ENCODE results near the gene GPD1L. TPM values are rescaled to one million over a fixed set of nuclear protein-coding genes. Genes with fewer than 3 reads are reported as not detected.
A peak's percentile ranks its signal among the peaks of the same experiment; 100 is the strongest.

Gene GPD1L
- total RNA-seq, 3 donors from 2014 or later, result 56.3 to 66.6 (median 58.3) TPM

DNA sequence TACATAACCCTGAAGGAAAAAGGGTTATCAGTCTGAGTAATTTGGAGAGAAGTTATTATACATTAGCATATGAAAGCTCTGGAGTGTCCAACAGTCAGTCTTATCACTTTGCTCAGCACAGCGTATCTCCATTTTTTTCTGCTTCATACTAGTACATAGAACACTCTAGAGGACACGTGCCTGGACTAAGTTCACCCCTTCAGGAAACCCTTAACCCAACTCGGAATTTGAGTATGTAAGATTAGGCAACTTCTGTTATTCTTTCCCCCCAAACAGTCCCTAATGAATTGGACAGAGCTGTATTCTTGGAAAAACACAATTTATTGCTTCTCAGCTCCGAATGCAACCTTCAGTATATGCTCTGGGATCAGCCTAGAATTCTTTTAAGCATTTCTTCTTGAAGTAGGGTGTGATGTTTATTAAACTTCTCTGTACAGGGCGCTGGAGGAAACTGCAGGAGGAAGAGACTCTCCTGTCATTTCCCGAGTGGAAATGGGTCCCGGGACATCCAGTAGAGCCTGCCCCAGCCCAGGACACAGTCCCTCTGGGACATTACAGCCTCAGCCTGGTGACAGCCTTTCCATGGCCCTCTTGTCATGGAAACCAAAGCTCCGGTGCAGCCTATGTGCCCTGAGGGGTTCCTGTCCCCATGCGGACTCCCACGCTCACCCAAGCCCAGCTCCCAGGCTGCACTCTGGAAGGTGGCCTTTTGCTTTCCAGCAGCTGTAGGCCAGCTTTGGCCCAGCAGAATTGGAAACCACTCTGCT is 94.8 kb downstream of the GPD1L start:
- no peak for DNase-seq (ENCODE audit: low spot score in 2 of 2)
- intact Hi-C loops (cut with DNase I; ENCODE audit: low total_unique reads), result no loop called here
- H3K9me3 ChIP-seq, result no peaks in the 10 kb centered on the region
- peak overlapping the region in 1 of 2 donors; percentile 69 for H3K27ac ChIP-seq
- no peak overlapping the region for H3K4me3 ChIP-seq
- no peaks in the 10 kb centered on the region for H3K27me3 ChIP-seq
- no peaks in the 10 kb centered on the region for H3K36me3 ChIP-seq
- H3K4me1 ChIP-seq, result no peaks in the 10 kb centered on the region
- TF ChIP-seq POLR2AphosphoS5 (IDR thresholded peaks at IDR 0.05) (no peak), POLR2A (IDR thresholded peaks at IDR 0.05) (no peak)
- TF ChIP-seq, protein P1, sequence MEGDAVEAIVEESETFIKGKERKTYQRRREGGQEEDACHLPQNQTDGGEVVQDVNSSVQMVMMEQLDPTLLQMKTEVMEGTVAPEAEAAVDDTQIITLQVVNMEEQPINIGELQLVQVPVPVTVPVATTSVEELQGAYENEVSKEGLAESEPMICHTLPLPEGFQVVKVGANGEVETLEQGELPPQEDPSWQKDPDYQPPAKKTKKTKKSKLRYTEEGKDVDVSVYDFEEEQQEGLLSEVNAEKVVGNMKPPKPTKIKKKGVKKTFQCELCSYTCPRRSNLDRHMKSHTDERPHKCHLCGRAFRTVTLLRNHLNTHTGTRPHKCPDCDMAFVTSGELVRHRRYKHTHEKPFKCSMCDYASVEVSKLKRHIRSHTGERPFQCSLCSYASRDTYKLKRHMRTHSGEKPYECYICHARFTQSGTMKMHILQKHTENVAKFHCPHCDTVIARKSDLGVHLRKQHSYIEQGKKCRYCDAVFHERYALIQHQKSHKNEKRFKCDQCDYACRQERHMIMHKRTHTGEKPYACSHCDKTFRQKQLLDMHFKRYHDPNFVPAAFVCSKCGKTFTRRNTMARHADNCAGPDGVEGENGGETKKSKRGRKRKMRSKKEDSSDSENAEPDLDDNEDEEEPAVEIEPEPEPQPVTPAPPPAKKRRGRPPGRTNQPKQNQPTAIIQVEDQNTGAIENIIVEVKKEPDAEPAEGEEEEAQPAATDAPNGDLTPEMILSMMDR (IDR thresholded peaks at IDR 0.05), result no peak

DNA sequence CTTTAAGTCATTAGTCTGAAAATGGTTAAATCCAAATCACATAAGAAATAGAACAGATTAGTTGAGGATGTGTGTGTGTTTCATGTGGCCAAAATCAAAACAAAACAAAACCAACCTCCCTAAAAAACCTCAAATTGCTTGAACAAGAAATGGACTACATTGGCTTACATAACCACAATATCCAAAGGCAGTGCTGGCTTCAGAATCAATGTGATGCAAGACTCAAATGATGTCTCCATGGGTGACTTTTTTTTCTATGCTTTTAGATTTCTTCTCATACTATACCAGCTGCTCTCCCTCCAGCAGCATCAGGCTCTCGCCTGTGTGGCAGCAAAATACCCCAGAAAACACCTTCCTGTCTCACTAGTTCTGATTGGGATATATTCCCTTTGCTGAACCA is 96.1 kb downstream of the GPD1L start:
- DNase-seq (ENCODE audit: low spot score in 2 of 2), result no peak
- Histone ChIP-seq H3K27ac (no peak overlapping the region), H3K9me3 (no peaks in the 10 kb centered on the region), H3K4me1 (no peaks in the 10 kb centered on the region), H3K36me3 (no peaks in the 10 kb centered on the region), H3K4me3 (no peak overlapping the region), H3K27me3 (no peaks in the 10 kb centered on the region)
- TF ChIP-seq, protein P1 (IDR thresholded peaks at IDR 0.05), result no peak
- TF ChIP-seq POLR2AphosphoS5 (IDR thresholded peaks at IDR 0.05) (no peak), POLR2A (IDR thresholded peaks at IDR 0.05) (no peak)
- intact Hi-C loops (cut with DNase I; ENCODE audit: low total_unique reads), result no loop called here

DNA sequence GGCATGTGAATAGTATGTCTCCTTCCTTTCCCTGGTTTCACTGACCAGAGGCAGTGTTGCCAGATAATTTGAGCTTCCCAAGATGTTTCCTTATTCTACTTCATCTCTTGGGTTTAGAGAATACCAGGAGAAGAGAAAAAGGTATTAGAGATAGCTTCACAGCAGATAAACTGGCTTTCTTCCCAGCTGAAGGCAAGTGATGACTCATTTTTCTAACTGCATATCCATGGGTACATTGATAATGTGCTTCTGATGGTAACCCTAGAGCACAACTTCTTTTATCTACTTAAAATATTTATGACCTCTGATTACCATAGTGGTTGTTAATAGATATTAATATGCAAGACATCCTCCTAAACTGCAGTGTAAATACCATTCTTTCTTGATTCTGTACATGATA is 97.4 kb downstream of the GPD1L start:
- Histone ChIP-seq H3K27me3 (no peaks in the 10 kb centered on the region), H3K4me1 (no peaks in the 10 kb centered on the region), H3K27ac (no peak overlapping the region), H3K4me3 (no peak overlapping the region), H3K36me3 (no peaks in the 10 kb centered on the region), H3K9me3 (no peaks in the 10 kb centered on the region)
- TF ChIP-seq POLR2A (IDR thresholded peaks at IDR 0.05) (no peak), POLR2AphosphoS5 (IDR thresholded peaks at IDR 0.05) (no peak)
- TF ChIP-seq, protein P1 (IDR thresholded peaks at IDR 0.05), result no peak
- intact Hi-C loops (cut with DNase I; ENCODE audit: low total_unique reads), result no loop called here
- no peak for DNase-seq (ENCODE audit: low spot score in 2 of 2)

DNA sequence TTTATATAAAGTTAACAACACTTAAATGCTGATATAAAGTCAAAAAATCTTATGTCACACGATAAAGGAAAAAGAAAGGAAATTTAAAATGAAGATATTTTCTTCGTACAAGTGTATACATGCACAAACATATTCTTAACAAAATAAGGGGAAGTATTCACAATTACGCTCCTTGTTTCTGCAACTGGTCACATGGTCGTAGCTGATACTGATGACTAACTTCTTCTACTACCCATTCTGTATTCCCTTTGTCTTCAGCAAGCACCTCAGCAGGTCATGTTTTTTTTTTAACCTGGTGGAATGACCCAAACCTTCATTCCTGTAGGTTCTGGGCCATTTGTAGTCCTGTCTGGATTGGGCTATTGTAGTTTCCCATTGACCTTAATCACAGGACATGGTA is 102.0 kb downstream of the GPD1L start:
- H3K9me3 ChIP-seq, result no peaks in the 10 kb centered on the region
- DNase-seq (ENCODE audit: low spot score in 2 of 2), result no peak
- no peak for TF ChIP-seq POLR2A (IDR thresholded peaks at IDR 0.05)
- TF ChIP-seq, protein P1 (IDR thresholded peaks at IDR 0.05), result no peak
- no peak for TF ChIP-seq POLR2AphosphoS5 (IDR thresholded peaks at IDR 0.05)
- H3K4me1 ChIP-seq, result no peaks in the 10 kb centered on the region
- H3K27ac ChIP-seq, result no peak overlapping the region
- no peak overlapping the region for H3K4me3 ChIP-seq
- no peaks in the 10 kb centered on the region for H3K36me3 ChIP-seq
- intact Hi-C loops (cut with DNase I; ENCODE audit: low total_unique reads), result no loop called here
- no peaks in the 10 kb centered on the region for H3K27me3 ChIP-seq

DNA sequence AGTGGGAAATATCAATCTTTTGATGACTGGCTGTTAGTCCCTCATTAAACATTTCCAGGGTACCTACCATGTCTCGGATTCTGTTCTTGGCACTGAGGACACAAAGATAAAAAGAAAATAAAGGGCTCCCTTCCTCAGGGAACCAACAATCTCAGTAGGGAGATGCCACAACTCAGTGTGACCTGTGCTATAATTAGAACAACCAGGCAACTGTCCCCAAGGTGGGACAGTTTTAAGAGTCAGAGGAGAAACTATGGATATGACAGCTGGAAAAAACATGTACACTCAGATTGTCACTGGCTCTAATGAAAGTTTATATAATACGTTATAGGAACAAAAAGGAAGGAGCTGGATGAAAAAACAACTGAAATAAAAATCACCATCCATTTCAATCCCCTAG is 108.8 kb downstream of the GPD1L start:
- H3K36me3 ChIP-seq, result no peaks in the 10 kb centered on the region
- peaks cover 0 to 6% of the 10 kb centered on the region in 2 donors for H3K9me3 ChIP-seq
- intact Hi-C loops (cut with DNase I; ENCODE audit: low total_unique reads), result no loop called here
- no peaks in the 10 kb centered on the region for H3K27me3 ChIP-seq
- no peak for DNase-seq (ENCODE audit: low spot score in 2 of 2)
- no peak overlapping the region for H3K27ac ChIP-seq
- H3K4me3 ChIP-seq, result no peak overlapping the region
- H3K4me1 ChIP-seq, result no peaks in the 10 kb centered on the region
- TF ChIP-seq POLR2A (IDR thresholded peaks at IDR 0.05), result no peak
